Keratinocyte (primary cell): ENCODE measurements around the gene RFPL4AL1. TPM values are rescaled to one million over a fixed set of nuclear protein-coding genes. Genes with fewer than 3 reads are reported as not detected.
"Not testable (repeated sequence)": the region's sequence is repeated elsewhere in the genome, so short reads cannot be mapped to it uniquely, and the experiment has no call there.

Experiments
- DNase-seq: peaks from one replicate; pipeline ENCODE4 v3.0.0-alpha.2; 2011; ENCODE audit warnings: low read depth, missing footprints, low spot score
- FAIRE-seq: peaks from 2 replicates; lab custom pipeline; 2011; peaks lifted over from hg19 to GRCh38; lab: Jason Lieb, UNC
- H2AFZ ChIP-seq: 2 replicates; pipeline ENCODE4 v1.6.0; 2012; ENCODE audit warnings: low read length, control low read depth, inconsistent platforms; ENCODE audit not compliant: control insufficient read depth
- H3K27ac ChIP-seq: 2 replicates; pipeline ENCODE4 v1.5.1; 2011; ENCODE audit warnings: low read length; ENCODE audit not compliant: control insufficient read depth, insufficient read depth
- H3K27me3 ChIP-seq: 3 replicates; pipeline ENCODE4 v1.6.0; 2011; ENCODE audit warnings: low read length; ENCODE audit not compliant: control insufficient read depth, insufficient read depth; ENCODE audit errors: extremely low read depth
- H3K36me3 ChIP-seq, 2 experiments: 2 replicates in 1 of 2; 3 replicates in 1 of 2; pipeline ENCODE4 v1.5.1; 2011; ENCODE audit warnings: low read length in 2 of 2, mild to moderate bottlenecking in 1 of 2; ENCODE audit not compliant: control insufficient read depth in 2 of 2, insufficient read depth in 2 of 2; ENCODE audit errors: extremely low read depth in 1 of 2
- H3K4me1 ChIP-seq: 3 replicates; pipeline ENCODE4 v1.5.1; 2011; ENCODE audit warnings: low read length; ENCODE audit not compliant: control insufficient read depth, insufficient read depth; ENCODE audit errors: extremely low read depth
- H3K4me2 ChIP-seq: 3 replicates; pipeline ENCODE4 v1.6.0; 2011; ENCODE audit warnings: low read depth, low read length; ENCODE audit not compliant: control insufficient read depth, insufficient read depth; ENCODE audit errors: extremely low read depth
- H3K4me3 ChIP-seq, 3 experiments: fragments of 200-600 bp in 1 of 3; sonication (generic) in 1 of 3; 2 replicates in 2 of 3; 3 replicates in 1 of 3; pipeline ENCODE4 v1.5.1; 2011 to 2016; ENCODE audit warnings: low read length in 3 of 3, mild to moderate bottlenecking in 3 of 3, control low read depth in 2 of 3, inconsistent platforms in 1 of 3, low read depth in 1 of 3, mixed read lengths in 1 of 3, mixed run types in 1 of 3, moderate library complexity in 1 of 3; ENCODE audit not compliant: control insufficient read depth in 2 of 3, insufficient read depth in 2 of 3; ENCODE audit errors: extremely low read depth in 1 of 3
- H3K79me2 ChIP-seq: 2 replicates; pipeline ENCODE4 v1.6.0; 2012; ENCODE audit warnings: low read length; ENCODE audit not compliant: control insufficient read depth, insufficient read depth
- H3K9ac ChIP-seq: 3 replicates; pipeline ENCODE4 v1.6.0; 2011; ENCODE audit warnings: low read length; ENCODE audit not compliant: control insufficient read depth, insufficient read depth; ENCODE audit errors: extremely low read depth
- H3K9me1 ChIP-seq: 3 replicates; pipeline ENCODE4 v1.6.0; 2011; ENCODE audit warnings: low read length; ENCODE audit not compliant: control insufficient read depth, insufficient read depth; ENCODE audit errors: extremely low read depth
- H3K9me3 ChIP-seq: 2 replicates; pipeline ENCODE4 v1.5.1; 2012; ENCODE audit warnings: low read depth, low read length; ENCODE audit not compliant: control insufficient read depth
- H4K20me1 ChIP-seq: 3 replicates; pipeline ENCODE4 v1.6.0; 2011; ENCODE audit warnings: low read length; ENCODE audit not compliant: control insufficient read depth, insufficient read depth; ENCODE audit errors: extremely low read depth
- CTCF ChIP-seq, 3 experiments: IDR thresholded peaks in 1 of 3; conservative IDR thresholded peaks in 1 of 3; optimal IDR thresholded peaks in 1 of 3; 2 replicates in 2 of 3; 3 replicates in 1 of 3; pipeline versions ENCODE3 to v1.5.1; 2011; ENCODE audit warnings: low read length in 3 of 3, mild to moderate bottlenecking in 3 of 3, moderate library complexity in 2 of 3, control low read depth in 1 of 3, inconsistent platforms in 1 of 3; ENCODE audit not compliant: insufficient read depth in 2 of 3; ENCODE audit errors: extremely low read depth in 1 of 3
- EZH2 ChIP-seq: IDR thresholded peaks from one replicate; pipeline ENCODE4 v1.6.1; 2012; ENCODE audit warnings: inconsistent platforms, mild to moderate bottlenecking, low read length, moderate library complexity
- dilution Hi-C: fragments of 300-500 bp; cut with MboI; formaldehyde crosslinking; loops from one replicate; pipeline ENCODE4 v1.7.0; 2020; ENCODE audit warnings: low sequenced_read_pairs; ENCODE audit not compliant: extremely low pct_ligation_motif_present
- polyA minus RNA-seq, 3 experiments: library from RNA; depleted of rRNA, polyadenylated mRNA; stranded (reverse); fragments of >200 nt; gene quantifications; 1 replicate in 1 of 3; 2 replicates in 1 of 3; 3 replicates in 1 of 3; pipeline ENCODE4 v1.2.3, GENCODE V29; 2011
- polyA plus RNA-seq, 5 experiments: library from polyadenylated mRNA; depleted of rRNA in 3 of 5; stranded (reverse) in 3 of 5; stranded (forward) in 1 of 5; unstranded in 1 of 5; fragments of >200 nt; gene quantifications; 1 replicate in 1 of 5; 2 replicates in 3 of 5; 3 replicates in 1 of 5; pipeline versions ENCODE4 v1.2.1 to v1.2.3, GENCODE V29; 2011 to 2012; ENCODE audit warnings: missing spikeins in 2 of 5, low read depth in 1 of 5, low replicate concordance in 1 of 5

Gene RFPL4AL1
- polyA plus RNA-seq (not detected in 3 replicates), polyA minus RNA-seq (not detected in 3 replicates)
- polyA plus RNA-seq (2011; ENCODE audit: low read depth), result not detected
- polyA plus RNA-seq (2011; cell fraction: cytosol; rRNA removed), result not detected in 2 replicates
- polyA plus RNA-seq (2011; cell fraction: nucleus; rRNA removed), result not detected in 2 replicates
- polyA plus RNA-seq (2012; ENCODE audit: low replicate concordance), result not detected in 2 replicates
- polyA minus RNA-seq (2011; cell fraction: cytosol; rRNA and poly(A)+ RNA removed), result not detected
- not detected in 2 replicates for polyA minus RNA-seq (2011; cell fraction: nucleus; rRNA and poly(A)+ RNA removed)

GRCh38 chr19:55768818-55769217 lies at the start of gene RFPL4AL1:
Gene RFPL4AL1 (plus strand): TSS chr19:55769118. CDS start chr19:55771805, 2,687 bp downstream.
- dilution Hi-C loops, H3K27ac ChIP-seq, H3K9me3 ChIP-seq, H3K79me2 ChIP-seq, H3K27me3 ChIP-seq, FAIRE-seq, H3K36me3 ChIP-seq, DNase-seq, H3K9ac ChIP-seq, H3K4me1 ChIP-seq, H3K4me3 ChIP-seq, H3K4me2 ChIP-seq, H4K20me1 ChIP-seq, H2AFZ ChIP-seq, H3K9me1 ChIP-seq: not testable (repeated sequence)

GRCh38 chr19:55720214-55720746 lies 48.6 kb upstream of the RFPL4AL1 start:
- Histone ChIP-seq H3K27me3 (no peaks in the 10 kb centered on the region), H3K4me2 (no peak overlapping the region)
- no peak for FAIRE-seq

More at GRCh38 chr19:55720214-55720746, 48.6 kb upstream of the RFPL4AL1 start:
- dilution Hi-C loops, result no loop called here
- Histone ChIP-seq H3K9ac (no peak overlapping the region), H3K79me2 (no peaks in the 10 kb centered on the region), H4K20me1 (no peaks in the 10 kb centered on the region), H3K4me1 (no peaks in the 10 kb centered on the region), H3K9me3 (peaks cover 1% of the 10 kb centered on the region), H3K4me3 (no peak overlapping the region), H2AFZ (no peak overlapping the region), H3K27ac (no peak overlapping the region), H3K36me3 (no peaks in the 10 kb centered on the region), H3K9me1 (no peaks in the 10 kb centered on the region)
- no peak for TF ChIP-seq EZH2
- no peak for TF ChIP-seq CTCF (optimal IDR thresholded peaks at IDR 0.05 in 1 of 3, IDR thresholded peaks at IDR 0.05 in 1 of 3, conservative IDR thresholded peaks at IDR 0.05 in 1 of 3; ENCODE audit: extremely low read depth in 1 of 3, insufficient read depth in 2 of 3, low read length in 3 of 3)
- DNase-seq, result no peak
